ENCODE results near the gene DOP1A.

The DOP1A gene

DNA sequence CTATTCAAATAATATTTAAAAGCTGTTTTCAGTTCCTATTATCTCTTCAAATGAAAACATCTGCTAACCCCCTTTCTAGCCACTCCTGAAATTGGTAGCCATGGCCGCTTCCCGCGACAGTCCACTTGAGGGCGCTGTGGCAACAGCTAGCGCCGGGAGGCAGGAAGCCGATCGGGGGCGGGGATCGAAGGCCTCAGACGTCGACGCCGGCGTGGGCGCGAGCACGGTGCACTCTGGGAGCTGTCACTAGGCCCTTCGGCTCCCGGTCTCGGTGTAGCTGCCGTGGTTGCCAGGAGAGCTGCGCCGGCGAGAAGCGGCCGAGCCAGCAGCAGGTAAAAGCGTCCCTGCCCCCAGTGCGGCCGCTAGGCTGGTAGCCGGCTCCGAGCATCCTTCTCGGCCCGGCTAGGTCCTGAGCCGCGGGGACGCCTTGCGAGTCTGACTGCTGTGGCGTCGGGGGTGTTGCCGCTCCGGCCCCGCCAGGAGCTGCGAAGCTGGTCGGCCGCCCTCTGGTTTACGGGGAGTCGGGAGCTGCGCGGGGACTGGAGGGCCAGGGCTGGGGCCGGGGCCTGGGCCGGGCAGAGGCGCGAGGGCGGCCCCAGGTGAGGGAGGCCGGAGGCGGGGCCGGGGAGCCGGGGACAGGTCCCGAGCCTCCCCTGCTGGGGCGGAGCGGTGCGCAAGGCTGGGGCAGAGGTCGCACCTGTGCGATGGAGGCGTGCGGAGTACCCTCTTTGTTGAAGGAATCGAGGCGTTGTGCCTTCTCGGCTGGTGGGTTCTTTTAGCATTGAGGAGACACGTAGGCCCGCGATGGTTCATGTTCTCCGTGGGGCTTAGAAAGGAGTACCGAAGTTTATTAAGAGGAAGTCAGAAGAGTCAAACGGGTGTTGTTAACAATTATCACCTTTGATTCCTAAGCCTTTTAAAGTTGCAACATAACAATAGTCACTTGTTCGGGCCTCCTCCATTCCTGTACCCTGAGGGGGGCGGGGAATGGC, at the start of gene DOP1A:
DOP1A (plus strand) TSS at position 224 of the 992 bp plus-strand sequence. CDS start 29,307 bp downstream, outside the sequence.
- peak; percentile 74 for DNase-seq

GRCh38 chr6:83019741-83020140, 47.7 kb upstream of the DOP1A start:
- no peak for DNase-seq

- no peak for DNase-seq
These were observed 35.8 kb upstream of the DOP1A start for GRCh38 chr6:83031689-83032088.

GRCh38 chr6:83038246-83038645, 29.2 kb upstream of the DOP1A start:
- DNase-seq, result no peak

GRCh38 chr6:83042467-83043053, 24.9 kb upstream of the DOP1A start:
- DNase-seq, result no peak

DNA sequence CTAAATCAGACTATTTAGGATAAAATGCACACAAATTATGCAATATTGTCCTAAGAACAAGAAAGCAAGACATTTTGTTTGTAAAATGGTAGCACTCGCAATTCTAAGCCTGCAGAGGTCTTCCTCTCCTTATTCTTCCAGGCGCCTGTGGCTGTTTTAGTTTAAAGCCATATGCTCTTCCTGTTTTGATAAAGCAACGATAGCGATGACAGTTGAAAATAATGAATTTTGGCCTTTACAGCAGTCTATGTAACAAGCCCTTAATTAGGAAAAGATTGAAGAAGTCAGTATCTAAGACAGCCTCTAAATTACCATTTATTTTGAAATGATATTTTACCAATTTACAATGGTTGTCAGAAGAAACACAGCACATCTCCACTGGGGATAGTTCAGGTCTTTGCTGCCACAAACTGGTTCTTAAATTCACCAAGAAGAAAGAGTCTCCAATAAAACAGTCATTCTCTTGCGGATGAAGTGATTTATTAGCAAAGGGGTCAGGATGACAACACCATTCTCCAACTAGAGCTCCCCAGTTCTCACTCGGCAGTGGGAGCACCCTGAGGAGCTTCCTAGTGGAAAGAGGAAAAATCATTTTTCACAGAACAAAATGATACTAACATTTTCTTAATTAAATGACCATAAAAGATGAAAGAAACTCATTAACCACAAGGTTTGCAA, 23.2 kb upstream of the DOP1A start:
- DNase-seq, result no peak

DNA sequence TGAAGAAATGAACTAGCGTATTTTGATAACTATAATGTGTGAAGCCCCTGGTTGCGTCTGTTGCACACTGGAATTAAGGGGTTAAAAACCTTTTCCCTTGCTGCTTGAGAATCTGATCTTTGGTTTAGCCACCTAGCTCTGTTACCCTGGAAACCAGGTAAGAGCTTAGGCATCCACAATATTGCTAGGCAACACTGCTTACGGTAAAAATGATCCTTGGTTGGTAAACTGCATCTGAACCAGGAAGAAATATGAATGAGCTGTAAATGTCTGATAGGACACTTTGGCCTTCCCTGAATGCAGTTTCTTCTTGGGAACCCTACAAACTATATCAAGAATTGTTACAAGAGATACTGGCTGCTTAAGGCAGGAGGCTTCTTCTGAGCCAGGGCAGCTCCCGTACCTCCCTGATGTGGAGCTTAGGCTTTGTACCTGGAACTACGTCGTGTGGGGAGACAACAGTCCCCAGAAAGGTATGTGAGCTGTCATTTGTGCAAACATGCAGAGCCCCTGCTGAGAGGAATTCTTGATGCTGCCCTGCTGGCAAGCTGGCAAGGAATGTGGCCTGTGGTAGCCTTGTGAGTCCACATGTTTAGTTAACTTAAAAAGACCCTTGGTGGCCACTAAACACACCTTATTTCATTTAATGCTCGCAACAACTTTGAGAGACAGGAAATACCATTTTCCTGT, 20.3 kb upstream of the DOP1A start:
- DNase-seq, result no peak

- DNase-seq, result no peak
These were observed 15.9 kb upstream of the DOP1A start for GRCh38 chr6:83051377-83052172.

DNA sequence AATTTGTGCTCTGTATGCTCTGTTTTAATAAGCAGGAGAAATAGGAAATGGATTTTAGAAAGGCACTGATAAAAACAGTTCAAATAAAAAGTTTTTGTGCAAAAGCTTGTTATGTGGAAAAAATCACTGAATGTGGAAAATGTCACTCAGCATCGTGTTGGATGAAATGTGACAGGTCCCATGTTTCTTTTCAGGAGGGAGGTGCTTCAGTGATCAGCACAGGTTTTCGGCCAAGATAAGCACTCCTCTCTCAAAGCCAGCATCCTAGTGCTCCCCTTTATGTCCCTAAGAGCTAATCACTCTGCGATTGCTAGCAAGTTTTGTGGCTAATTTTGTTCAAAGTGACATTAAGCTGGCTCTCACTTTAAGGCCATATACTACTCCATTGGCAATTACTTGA, 13.8 kb upstream of the DOP1A start:
- DNase-seq, result no peak

DNA sequence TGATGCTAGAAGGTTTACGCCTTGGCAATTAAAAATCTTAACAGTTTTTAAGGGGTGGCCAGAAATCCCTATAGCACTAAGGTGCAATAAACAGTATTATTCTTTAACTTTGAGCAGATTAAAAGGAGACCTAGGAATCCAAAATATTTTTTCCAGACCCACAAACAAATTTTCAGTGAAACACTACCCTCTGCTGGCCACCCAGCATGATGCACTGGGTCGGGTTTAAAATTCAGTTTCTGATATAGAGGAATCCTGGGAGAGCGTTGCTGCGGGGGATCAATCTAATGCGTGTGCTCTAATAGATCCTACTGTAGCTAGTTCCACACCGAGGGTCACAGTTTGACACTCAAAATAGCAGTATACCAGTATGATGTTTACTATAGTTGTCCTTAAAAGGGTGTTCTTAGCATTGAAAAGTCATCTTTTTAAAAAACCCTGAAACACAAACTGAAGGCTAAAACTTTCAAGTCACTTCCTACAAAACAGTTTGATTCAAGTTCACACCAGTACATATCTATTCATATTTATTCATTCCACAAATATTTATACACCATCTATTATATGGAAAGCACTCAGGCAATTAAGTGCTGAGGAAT, 12.0 kb upstream of the DOP1A start:
- no peak for DNase-seq

DNA sequence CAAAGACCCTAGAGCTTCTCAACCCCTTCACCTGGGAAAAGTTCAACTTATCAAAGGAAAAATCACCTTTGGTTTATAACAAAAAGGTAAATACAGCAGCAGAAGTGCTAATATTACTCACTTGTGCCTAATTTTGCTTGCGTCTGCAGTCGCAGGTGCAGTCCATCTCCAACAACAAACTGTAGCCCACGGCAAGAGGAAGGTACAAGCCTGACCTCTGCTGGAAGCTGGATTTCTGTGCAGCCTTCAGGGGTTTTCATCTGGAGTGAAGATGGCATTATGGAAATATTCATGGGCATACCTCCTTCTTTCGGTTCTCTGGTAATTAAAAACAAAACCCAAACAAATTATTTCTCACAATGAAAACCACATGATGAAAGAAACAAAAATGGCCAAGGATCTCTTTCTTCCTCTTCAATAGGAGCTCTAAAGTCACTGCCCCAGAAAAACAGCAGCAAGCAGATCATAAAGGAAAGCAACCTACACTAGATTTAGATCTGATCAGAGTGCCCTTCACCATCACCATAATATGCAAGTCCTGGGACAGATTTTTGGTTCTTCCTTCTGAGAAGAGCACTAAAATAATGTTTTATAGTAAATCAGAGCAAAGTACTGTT, 9.7 kb upstream of the DOP1A start:
- no peak for DNase-seq

GRCh38 chr6:83061190-83061589, 6.3 kb upstream of the DOP1A start:
- no peak for DNase-seq

DNA sequence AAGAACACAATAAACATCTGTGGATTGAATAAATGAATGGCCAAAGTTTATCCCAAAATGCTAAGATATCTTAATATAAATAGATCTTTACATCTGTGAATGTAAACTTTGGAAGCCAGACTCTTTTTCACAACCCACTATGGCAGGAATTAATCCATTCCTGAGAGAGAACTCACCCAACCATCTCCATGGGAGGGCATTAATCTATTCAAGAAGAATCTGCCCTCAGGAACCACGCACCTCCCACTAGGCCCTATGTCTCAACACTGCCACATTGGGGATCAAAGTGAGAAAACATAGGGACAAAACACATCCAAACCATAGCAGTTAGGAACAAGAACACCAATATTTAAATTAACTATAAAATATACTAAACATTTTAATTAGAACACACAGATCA, 5.2 kb upstream of the DOP1A start:
- no peak for DNase-seq

DNA sequence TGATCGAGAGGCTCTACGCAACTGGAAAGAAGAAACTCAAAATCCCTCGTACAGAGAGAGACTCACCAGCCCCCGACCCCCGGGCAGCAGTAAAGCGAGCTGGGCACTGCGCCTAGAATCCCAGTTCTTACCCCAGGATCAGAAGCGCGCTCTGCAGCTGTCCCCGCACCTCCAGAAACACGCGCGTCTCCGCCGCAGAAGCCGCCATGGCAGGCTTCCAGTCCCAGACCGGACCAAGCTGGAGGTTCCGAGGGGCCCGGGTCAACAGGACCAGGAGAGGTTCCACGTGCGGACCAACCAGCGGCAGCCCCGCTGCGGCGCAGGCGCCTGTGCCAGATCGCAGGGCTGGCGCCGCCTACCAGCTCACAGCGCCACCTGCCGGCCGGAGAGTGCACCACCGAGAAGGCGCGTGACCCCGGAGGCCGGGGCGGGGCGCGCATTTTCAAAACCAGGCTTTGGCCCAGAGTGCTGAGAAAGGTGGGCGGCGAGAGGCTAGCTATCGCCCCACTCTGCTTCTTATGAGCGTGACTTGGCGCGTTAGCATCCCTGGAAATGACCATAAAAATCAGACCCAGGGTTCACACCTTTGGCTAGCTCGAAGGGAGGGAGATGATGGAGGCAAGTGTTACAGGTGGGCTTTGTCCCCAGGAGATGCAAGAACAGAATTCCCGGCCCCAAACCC, 1.8 kb upstream of the DOP1A start, which contains the start of gene UBE3D:
UBE3D (minus strand) TSS at position 331 of the 682 bp plus-strand sequence; CDS start at position 208, 123 bp downstream.
- no peak for DNase-seq

DNA sequence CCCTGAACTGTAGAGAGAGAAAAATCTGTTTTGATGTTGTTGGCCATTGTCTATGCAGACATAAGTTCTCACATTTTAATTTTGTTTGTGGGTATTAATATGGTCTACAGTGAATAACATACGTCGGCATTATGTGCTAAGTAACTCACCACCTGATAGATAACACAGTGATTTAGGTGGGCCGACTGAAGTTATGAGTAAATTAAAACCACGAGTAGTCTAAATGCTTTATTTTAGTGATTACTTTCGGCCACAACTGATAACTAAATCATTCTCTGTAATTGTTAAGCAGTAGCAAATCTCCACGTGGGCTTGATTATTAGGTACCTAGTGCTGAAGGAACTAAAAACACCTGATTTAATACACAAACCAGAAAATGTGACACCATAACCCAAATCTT, 1.1 kb downstream of the DOP1A start:
- DNase-seq, result no peak

GRCh38 chr6:83069633-83070032, 2.2 kb downstream of the DOP1A start:
- no peak for DNase-seq

GRCh38 chr6:83071023-83071422, 3.6 kb downstream of the DOP1A start:
- DNase-seq, result no peak

DNA sequence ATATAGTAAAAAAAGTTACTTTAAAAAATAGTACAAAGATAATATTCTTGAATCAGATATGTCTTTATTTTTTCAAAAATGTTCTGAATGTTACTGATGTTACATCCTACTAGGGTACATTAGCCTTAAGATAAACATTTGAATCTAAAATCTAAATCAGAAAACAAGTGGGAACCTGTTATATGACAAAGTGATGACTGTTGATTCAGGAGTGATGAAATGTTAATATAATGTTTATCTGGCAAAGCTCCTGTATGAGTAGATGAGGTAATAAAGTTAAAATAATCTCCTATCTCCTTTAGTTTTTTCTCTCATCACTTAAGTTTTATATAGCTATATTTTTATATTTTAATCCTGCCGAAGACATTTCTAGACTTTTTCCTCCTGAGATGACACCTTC, 4.2 kb downstream of the DOP1A start:
- no peak for DNase-seq

DNA sequence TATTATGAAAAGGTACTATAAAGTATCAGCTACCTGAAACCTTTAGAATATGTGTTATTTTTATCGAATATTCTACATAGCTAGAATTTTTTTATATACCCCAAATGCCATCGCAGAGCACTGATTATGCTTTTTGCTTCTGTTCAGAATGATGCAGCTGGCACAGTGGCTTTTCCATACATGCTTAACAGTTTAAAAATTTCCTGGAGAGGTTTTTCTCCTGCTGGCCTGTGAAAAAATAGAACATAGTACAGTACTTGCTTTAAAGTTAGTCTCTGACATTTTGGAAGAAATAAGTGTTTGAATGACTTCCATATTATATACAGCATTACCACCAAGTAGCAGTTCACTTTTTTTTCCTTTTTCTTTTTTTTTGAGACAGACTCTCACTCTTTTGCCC, 5.3 kb downstream of the DOP1A start:
- DNase-seq, result no peak

- DNase-seq, result no peak
These were observed 6.1 kb downstream of the DOP1A start for GRCh38 chr6:83073615-83074014.

DNA sequence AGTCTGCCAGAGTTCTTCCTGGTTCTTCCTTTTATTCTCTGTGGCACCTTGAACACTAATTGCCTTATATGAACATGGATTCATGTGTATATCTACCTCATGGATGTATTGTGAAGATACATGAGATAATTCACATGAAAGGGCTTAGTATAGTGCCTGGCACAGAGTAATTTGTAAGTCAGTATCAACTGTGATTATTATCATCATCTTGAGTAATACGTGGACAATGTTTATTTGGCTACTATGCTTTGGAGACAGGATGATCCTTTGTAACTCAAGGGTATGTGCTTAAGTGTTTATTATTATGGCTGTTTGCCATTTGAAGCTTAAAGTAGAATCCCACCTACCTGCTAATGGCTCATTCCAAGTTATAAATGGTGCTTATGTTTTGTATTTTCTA, 16.0 kb downstream of the DOP1A start:
- DNase-seq, result no peak

Data from NCI-H1436 treated with DMSO at 0.1 percent for 48 hours (cell line).